Vagina (tissue), 2 donors: Measurements from ENCODE around the gene NLGN4X.

ENCODE experiments used
- POLR2A ChIP-seq, 2 donors: fragments of 450-650 bp; IDR thresholded peaks; one replicate each; pipeline ENCODE4 v1.6.1; 2017; ENCODE audit warnings: antibody characterized with exemption in 2 of 2, mild to moderate bottlenecking in 2 of 2, moderate library complexity in 2 of 2
- POLR2AphosphoS5 ChIP-seq, 2 donors: sonication (generic); formaldehyde crosslinking; IDR thresholded peaks; one replicate each; pipeline ENCODE4 v1.9.0; 2017; ENCODE audit warnings: antibody characterized with exemption in 2 of 2, mild to moderate bottlenecking in 2 of 2, low read depth in 1 of 2; ENCODE audit not compliant: insufficient read depth in 1 of 2
- TF ChIP-seq, protein P1 (sequence below), 3 experiments: fragments of 450-650 bp in 2 of 3; fragments of 200-600 bp in 1 of 3; sonication (generic) in 1 of 3; IDR thresholded peaks; one replicate each; pipeline ENCODE4 v1.5.1; 2017 to 2019; ENCODE audit warnings: antibody characterized with exemption in 3 of 3, mild to moderate bottlenecking in 2 of 3, moderate library complexity in 2 of 3

DNA sequence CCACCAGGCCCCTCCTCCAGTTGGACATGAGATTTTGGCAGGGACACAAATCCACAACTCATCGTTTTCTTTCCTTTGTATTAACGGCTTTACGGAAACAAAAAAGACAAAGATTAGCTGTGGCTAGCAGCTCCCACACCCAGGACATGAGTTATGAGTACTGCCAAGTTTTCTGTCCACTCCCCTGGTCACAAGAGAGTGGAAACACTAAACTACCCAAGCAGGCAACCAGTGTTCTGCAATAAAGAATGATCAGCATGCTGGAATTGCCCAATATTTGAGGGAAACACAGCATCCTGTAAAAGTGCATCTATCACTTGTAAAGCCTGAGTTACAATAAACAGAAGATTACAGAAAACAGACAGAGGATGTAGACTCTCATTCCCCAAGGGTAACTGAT, 358.4 kb downstream of the NLGN4X start:
- TF ChIP-seq, protein P1, sequence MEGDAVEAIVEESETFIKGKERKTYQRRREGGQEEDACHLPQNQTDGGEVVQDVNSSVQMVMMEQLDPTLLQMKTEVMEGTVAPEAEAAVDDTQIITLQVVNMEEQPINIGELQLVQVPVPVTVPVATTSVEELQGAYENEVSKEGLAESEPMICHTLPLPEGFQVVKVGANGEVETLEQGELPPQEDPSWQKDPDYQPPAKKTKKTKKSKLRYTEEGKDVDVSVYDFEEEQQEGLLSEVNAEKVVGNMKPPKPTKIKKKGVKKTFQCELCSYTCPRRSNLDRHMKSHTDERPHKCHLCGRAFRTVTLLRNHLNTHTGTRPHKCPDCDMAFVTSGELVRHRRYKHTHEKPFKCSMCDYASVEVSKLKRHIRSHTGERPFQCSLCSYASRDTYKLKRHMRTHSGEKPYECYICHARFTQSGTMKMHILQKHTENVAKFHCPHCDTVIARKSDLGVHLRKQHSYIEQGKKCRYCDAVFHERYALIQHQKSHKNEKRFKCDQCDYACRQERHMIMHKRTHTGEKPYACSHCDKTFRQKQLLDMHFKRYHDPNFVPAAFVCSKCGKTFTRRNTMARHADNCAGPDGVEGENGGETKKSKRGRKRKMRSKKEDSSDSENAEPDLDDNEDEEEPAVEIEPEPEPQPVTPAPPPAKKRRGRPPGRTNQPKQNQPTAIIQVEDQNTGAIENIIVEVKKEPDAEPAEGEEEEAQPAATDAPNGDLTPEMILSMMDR (IDR thresholded peaks at IDR 0.05) = no peak
- no peak for TF ChIP-seq POLR2A (IDR thresholded peaks at IDR 0.05)
- no peak for TF ChIP-seq POLR2AphosphoS5 (IDR thresholded peaks at IDR 0.05; ENCODE audit: insufficient read depth in 1 of 2, low read depth in 1 of 2)
